ENCODE measurements around the gene EYS. TPM values are rescaled to one million over a fixed set of nuclear protein-coding genes. Genes with fewer than 3 reads are reported as not detected.

The EYS gene
- total RNA-seq, 3 donors from 2014 or later: 1.3 to 2.9 TPM; not detected in 1

- Histone ChIP-seq H3K4me3 (no peak overlapping the region), H3K27me3 (no peaks in the 10 kb centered on the region), H3K36me3 (no peaks in the 10 kb centered on the region), H3K4me1 (no peaks in the 10 kb centered on the region), H3K27ac (no peak overlapping the region), H3K9me3 (no peaks in the 10 kb centered on the region)
- DNase-seq (ENCODE audit: low spot score in 2 of 2): no peak
- no peak for TF ChIP-seq CTCF (IDR thresholded peaks at IDR 0.05)
- intact Hi-C loops (cut with DNase I; ENCODE audit: low total_unique reads): no loop called here
These were observed 1911.2 kb downstream of the EYS start for GRCh38 chr6:63795826-63796225.

- intact Hi-C loops (cut with DNase I; ENCODE audit: low total_unique reads): no loop called here
- H3K9me3 ChIP-seq: no peaks in the 10 kb centered on the region
- no peak overlapping the region for H3K4me3 ChIP-seq
- no peaks in the 10 kb centered on the region for H3K4me1 ChIP-seq
- TF ChIP-seq CTCF (IDR thresholded peaks at IDR 0.05) (no peak), POLR2AphosphoS5 (IDR thresholded peaks at IDR 0.05) (no peak), POLR2A (IDR thresholded peaks at IDR 0.05) (no peak)
- no peaks in the 10 kb centered on the region for H3K27me3 ChIP-seq
- no peaks in the 10 kb centered on the region for H3K36me3 ChIP-seq
- H3K27ac ChIP-seq: no peak overlapping the region
- no peak for DNase-seq (ENCODE audit: low spot score in 2 of 2)
These were observed 1912.0 kb downstream of the EYS start for GRCh38 chr6:63795006-63795405.

DNA sequence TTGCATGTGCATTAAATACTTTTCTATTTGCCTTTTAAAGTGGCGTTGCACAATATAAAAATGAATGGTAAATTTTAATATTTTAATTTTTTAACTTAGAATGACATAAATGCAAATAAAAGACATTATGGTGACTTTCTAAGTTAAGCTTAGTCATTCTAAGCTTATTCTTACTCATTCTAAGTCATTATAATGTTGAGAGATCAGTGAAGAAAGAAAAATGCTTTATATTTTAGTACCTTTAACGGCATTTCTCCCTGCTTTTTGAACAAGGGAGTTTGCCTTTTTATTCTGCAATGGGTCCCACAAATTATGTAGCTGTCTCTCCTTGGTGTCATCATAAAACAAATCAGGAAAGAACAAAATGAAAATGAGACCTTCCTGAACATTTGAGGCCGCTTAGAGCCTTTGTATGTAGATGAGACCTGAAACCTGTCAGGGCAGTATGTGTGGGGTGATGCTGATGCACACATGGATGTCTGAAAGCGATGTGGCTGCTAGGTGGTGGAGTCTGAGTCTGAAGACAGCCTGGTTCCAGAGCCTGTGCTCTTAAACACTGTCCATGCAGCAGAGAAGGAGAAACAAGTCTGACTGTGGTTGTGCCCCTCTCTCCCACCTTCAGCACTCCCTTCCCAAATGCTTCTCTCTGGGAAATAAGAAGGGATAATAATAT lies 1913.4 kb downstream of the EYS start:
- Histone ChIP-seq H3K9me3 (no peaks in the 10 kb centered on the region), H3K4me3 (no peak overlapping the region), H3K27me3 (no peaks in the 10 kb centered on the region), H3K4me1 (no peaks in the 10 kb centered on the region), H3K36me3 (no peaks in the 10 kb centered on the region), H3K27ac (no peak overlapping the region)
- DNase-seq (ENCODE audit: low spot score in 2 of 2): no peak
- intact Hi-C loops (cut with DNase I; ENCODE audit: low total_unique reads): no loop called here
- TF ChIP-seq POLR2A (IDR thresholded peaks at IDR 0.05) (no peak), CTCF (IDR thresholded peaks at IDR 0.05) (no peak), POLR2AphosphoS5 (IDR thresholded peaks at IDR 0.05) (no peak)

DNA sequence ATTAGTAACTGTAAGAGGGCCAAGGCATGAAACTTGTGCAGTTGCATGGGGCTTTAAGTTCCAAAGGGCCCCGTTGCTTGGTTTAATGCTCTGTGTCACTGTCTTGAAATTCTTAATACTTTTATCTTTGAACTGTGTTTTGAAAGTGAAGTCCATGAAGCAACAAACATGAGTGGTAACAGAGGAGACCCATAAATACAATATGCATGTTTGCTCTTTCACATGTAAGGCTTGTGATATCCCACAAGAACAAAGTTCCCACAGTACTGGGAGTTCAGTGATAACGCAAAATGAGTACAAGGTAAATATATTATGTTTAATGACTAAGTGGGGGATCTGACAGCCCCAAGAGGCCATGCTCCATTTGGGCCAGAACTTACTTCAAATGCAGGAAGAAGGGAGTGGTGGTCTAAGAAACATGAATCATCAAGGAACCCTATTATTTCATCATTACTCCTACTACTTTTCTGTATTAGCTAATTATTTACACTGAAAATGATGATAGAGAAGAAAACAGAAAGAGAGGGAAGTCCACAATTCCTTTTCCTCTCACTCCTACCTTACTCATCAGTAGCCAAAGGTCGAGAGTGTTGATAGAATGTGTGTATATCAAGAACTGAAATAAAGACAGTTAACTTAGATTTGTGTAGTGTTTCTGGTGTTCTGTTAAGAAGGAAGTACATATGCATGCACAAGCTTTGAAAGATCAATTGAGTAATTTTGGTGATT lies 1914.1 kb downstream of the EYS start:
- DNase-seq (ENCODE audit: low spot score in 2 of 2): no peak
- intact Hi-C loops (cut with DNase I; ENCODE audit: low total_unique reads): no loop called here
- no peak overlapping the region for H3K4me3 ChIP-seq
- H3K27ac ChIP-seq: no peak overlapping the region
- H3K27me3 ChIP-seq: no peaks in the 10 kb centered on the region
- no peaks in the 10 kb centered on the region for H3K36me3 ChIP-seq
- no peaks in the 10 kb centered on the region for H3K4me1 ChIP-seq
- TF ChIP-seq POLR2A (IDR thresholded peaks at IDR 0.05) (no peak), CTCF (IDR thresholded peaks at IDR 0.05) (no peak), POLR2AphosphoS5 (IDR thresholded peaks at IDR 0.05) (no peak)
- no peaks in the 10 kb centered on the region for H3K9me3 ChIP-seq

- no peak overlapping the region for H3K27ac ChIP-seq
- no peaks in the 10 kb centered on the region for H3K36me3 ChIP-seq
- intact Hi-C loops (cut with DNase I; ENCODE audit: low total_unique reads): no loop called here
- no peaks in the 10 kb centered on the region for H3K4me1 ChIP-seq
- DNase-seq (ENCODE audit: low spot score in 2 of 2): no peak
- no peak for TF ChIP-seq POLR2A (IDR thresholded peaks at IDR 0.05)
- TF ChIP-seq POLR2AphosphoS5 (IDR thresholded peaks at IDR 0.05): no peak
- TF ChIP-seq CTCF (IDR thresholded peaks at IDR 0.05): no peak
- H3K27me3 ChIP-seq: no peaks in the 10 kb centered on the region
- no peak overlapping the region for H3K4me3 ChIP-seq
- H3K9me3 ChIP-seq: no peaks in the 10 kb centered on the region
These were observed 1916.7 kb downstream of the EYS start for GRCh38 chr6:63790334-63790733.

All from breast epithelium (tissue), 4 donors.